Endodermal cell (in vitro differentiated cells): ENCODE data around the gene TNFAIP3. TPM values are rescaled to one million over a fixed set of nuclear protein-coding genes. Genes with fewer than 3 reads are reported as not detected.

ENCODE experiments used
- DNase-seq: peaks from one replicate; pipeline ENCODE4 v3.0.0-alpha.2; 2017
- H3K27ac ChIP-seq: 2 replicates; pipeline ENCODE4 v1.5.1; 2013; ENCODE audit warnings: mild to moderate bottlenecking, low read depth, low read length, moderate library complexity
- H3K27me3 ChIP-seq: 2 replicates; pipeline ENCODE4 v1.6.1; 2013; ENCODE audit warnings: mild to moderate bottlenecking, low read length, moderate library complexity; ENCODE audit not compliant: insufficient read depth, control insufficient read depth, poor library complexity, severe bottlenecking
- H3K36me3 ChIP-seq: 2 replicates; pipeline ENCODE4 v1.7.0; 2013; ENCODE audit warnings: mild to moderate bottlenecking, low read length, moderate library complexity; ENCODE audit not compliant: control insufficient read depth, insufficient read depth
- H3K4me1 ChIP-seq: one replicate; pipeline ENCODE4 v1.7.0; 2013; ENCODE audit warnings: low read length; ENCODE audit not compliant: control insufficient read depth, insufficient read depth
- H3K4me3 ChIP-seq: 2 replicates; pipeline ENCODE4 v1.5.1; 2013; ENCODE audit warnings: mild to moderate bottlenecking, low read length, moderate library complexity
- H3K9ac ChIP-seq: 2 replicates; pipeline ENCODE4 v1.6.1; 2013; ENCODE audit warnings: mild to moderate bottlenecking, low read length, moderate library complexity; ENCODE audit not compliant: poor library complexity, severe bottlenecking; ENCODE audit errors: extremely low read depth
- H3K9me3 ChIP-seq: 2 replicates; pipeline ENCODE4 v1.6.1; 2013; ENCODE audit warnings: mild to moderate bottlenecking, low read length, moderate library complexity; ENCODE audit not compliant: control insufficient read depth
- H3K27ac Mint-ChIP-seq: 2 replicates; pipeline ENCODE4 v1.8.0; 2020; ENCODE audit warnings: mixed read lengths
- H3K27me3 Mint-ChIP-seq: 2 replicates; pipeline ENCODE4 v1.8.0; 2021; ENCODE audit warnings: mild to moderate bottlenecking, mixed read lengths; ENCODE audit not compliant: insufficient read depth
- H3K36me3 Mint-ChIP-seq: 2 replicates; pipeline ENCODE4 v1.8.0; 2020; ENCODE audit warnings: low read depth, mixed read lengths
- H3K4me1 Mint-ChIP-seq: 2 replicates; pipeline ENCODE4 v1.8.0; 2020; ENCODE audit warnings: mixed read lengths
- H3K4me3 Mint-ChIP-seq: 2 replicates; pipeline ENCODE4 v1.8.0; 2020; ENCODE audit warnings: mild to moderate bottlenecking, moderate library complexity, mixed read lengths
- H3K9me3 Mint-ChIP-seq: 2 replicates; pipeline ENCODE4 v1.8.0; 2020; ENCODE audit warnings: mild to moderate bottlenecking, mixed read lengths
- CTCF ChIP-seq: fragments of 200-600 bp; sonication (generic); conservative IDR thresholded peaks from 2 replicates; pipeline ENCODE4 v1.5.0; 2021; ENCODE audit warnings: antibody characterized with exemption, mild to moderate bottlenecking
- WGBS, 2 experiments: methylation state at CpG; one replicate each; pipeline versions ENCODE4 v1.1.5 to v1.1.7; 2013; ENCODE audit warnings: missing lambda C conversion rate in 2 of 2, mixed read lengths in 1 of 2; ENCODE audit not compliant: insufficient coverage in 1 of 2, insufficient read length in 1 of 2; 5-methylcytosine and 5-hydroxymethylcytosine counted together
- total RNA-seq, 2 donors: library from RNA; stranded (reverse); fragmentation: NEBNext Ultra II Directional in 1 of 2; extraction: Animal tissue kit (Norgen Biotek cat#: 25700) in 1 of 2; gene quantifications; 2 replicates in 1 of 2; 3 replicates in 1 of 2; pipeline ENCODE4 v1.2.1, GENCODE V29; 2021

The TNFAIP3 gene
- total RNA-seq, 2 donors from 2014 or later = 4.4 to 12.3 TPM

- no peak overlapping the region for H3K4me3 Mint-ChIP-seq
- Histone ChIP-seq H3K9ac (no peak overlapping the region), H3K4me3 (no peak overlapping the region), H3K4me1 (no peaks in the 10 kb centered on the region), H3K27me3 (no peaks in the 10 kb centered on the region), H3K27ac (no peak overlapping the region), H3K36me3 (no peaks in the 10 kb centered on the region), H3K9me3 (peaks cover 12% of the 10 kb centered on the region)
- H3K27ac Mint-ChIP-seq = no peak overlapping the region
- no peak for TF ChIP-seq CTCF
- peaks cover 2% of the 10 kb centered on the region for H3K4me1 Mint-ChIP-seq
- WGBS, 2 experiments = 79 to 95% methylated on average over 4 to 6 of the region's 6 CpGs
- H3K36me3 Mint-ChIP-seq = peaks cover 3% of the 10 kb centered on the region
- DNase-seq = no peak
- peaks cover 2% of the 10 kb centered on the region for H3K27me3 Mint-ChIP-seq
- H3K9me3 Mint-ChIP-seq = peaks cover 9% of the 10 kb centered on the region
Observed at GRCh38 chr6:137931849-137932465, 64.9 kb downstream of the TNFAIP3 start.

Other genes starting within 250 kb of the TNFAIP3 start
- 100 to 1,000 TPM in 1 of 2 donors, 10 to 100 TPM in 1; 85.4 to 120 TPM for gene PERP, start 240.2 kb downstream of the TNFAIP3 start, total RNA-seq